HL-60 (cell line): ENCODE data around the gene VCAN.

Source experiments
- GABPA ChIP-seq: IDR thresholded peaks from 2 replicates; pipeline ENCODE4 v1.6.1; 2012; ENCODE audit warnings: low read depth
- POLR2AphosphoS5 ChIP-seq: IDR thresholded peaks from 2 replicates; pipeline ENCODE4 v1.6.1; 2012; ENCODE audit warnings: low read depth
- SPI1 ChIP-seq: IDR thresholded peaks from 2 replicates; pipeline ENCODE4 v1.6.1; 2012; ENCODE audit warnings: low read depth, mild to moderate bottlenecking, borderline replicate concordance
- TF ChIP-seq, protein P1 (sequence below): IDR thresholded peaks from one replicate; pipeline ENCODE4 v1.5.1; 2011; ENCODE audit warnings: low read length, control low read depth, inconsistent platforms; ENCODE audit not compliant: insufficient read depth

DNA sequence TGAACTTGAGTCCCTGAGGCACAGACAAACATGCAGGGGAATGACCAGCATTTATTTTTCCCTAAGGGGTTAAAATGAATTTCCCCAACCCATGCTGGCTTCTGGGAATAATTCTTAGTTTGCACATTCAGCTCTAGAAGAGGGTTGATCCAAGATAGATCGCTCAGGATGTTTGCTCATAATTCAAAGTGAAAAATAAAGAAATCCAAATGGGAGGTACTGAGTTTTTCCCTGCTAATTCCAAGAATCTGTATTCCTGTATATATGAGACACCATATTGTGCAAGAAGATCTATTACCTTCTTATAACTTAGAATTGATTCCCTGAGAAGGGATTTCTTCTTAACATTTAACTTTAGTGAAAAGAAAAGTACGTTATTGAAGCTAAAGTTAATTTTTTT, 96.2 kb downstream of the VCAN start:
- TF ChIP-seq, protein P1, sequence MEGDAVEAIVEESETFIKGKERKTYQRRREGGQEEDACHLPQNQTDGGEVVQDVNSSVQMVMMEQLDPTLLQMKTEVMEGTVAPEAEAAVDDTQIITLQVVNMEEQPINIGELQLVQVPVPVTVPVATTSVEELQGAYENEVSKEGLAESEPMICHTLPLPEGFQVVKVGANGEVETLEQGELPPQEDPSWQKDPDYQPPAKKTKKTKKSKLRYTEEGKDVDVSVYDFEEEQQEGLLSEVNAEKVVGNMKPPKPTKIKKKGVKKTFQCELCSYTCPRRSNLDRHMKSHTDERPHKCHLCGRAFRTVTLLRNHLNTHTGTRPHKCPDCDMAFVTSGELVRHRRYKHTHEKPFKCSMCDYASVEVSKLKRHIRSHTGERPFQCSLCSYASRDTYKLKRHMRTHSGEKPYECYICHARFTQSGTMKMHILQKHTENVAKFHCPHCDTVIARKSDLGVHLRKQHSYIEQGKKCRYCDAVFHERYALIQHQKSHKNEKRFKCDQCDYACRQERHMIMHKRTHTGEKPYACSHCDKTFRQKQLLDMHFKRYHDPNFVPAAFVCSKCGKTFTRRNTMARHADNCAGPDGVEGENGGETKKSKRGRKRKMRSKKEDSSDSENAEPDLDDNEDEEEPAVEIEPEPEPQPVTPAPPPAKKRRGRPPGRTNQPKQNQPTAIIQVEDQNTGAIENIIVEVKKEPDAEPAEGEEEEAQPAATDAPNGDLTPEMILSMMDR = no peak
- TF ChIP-seq POLR2AphosphoS5 = no peak
- TF ChIP-seq SPI1 = no peak
- no peak for TF ChIP-seq GABPA
